HepG2 (cell line): ENCODE results near the gene BMPER. TPM values are rescaled to one million over a fixed set of nuclear protein-coding genes. Genes with fewer than 3 reads are reported as not detected.

Source experiments
- CENPX ChIP-seq: sonication (generic); formaldehyde crosslinking; IDR thresholded peaks from 2 replicates; pipeline ENCODE4 v1.9.0; 2021; ENCODE audit warnings: mild to moderate bottlenecking, missing genetic modification reagents, moderate library complexity
- DR1 ChIP-seq: sonication (generic); formaldehyde crosslinking; IDR thresholded peaks from 2 replicates; pipeline ENCODE4 v1.8.0; 2021; ENCODE audit warnings: mild to moderate bottlenecking, missing genetic modification reagents, inconsistent platforms
- FLYWCH1 ChIP-seq: sonication (generic); formaldehyde crosslinking; IDR thresholded peaks from 2 replicates; pipeline ENCODE4 v1.8.1; 2023; ENCODE audit warnings: mild to moderate bottlenecking, missing genetic modification reagents
- HNRNPL ChIP-seq: fragments of 200-400 bp; formaldehyde crosslinking; IDR thresholded peaks from 2 replicates; pipeline ENCODE4 v1.6.1; 2017; ENCODE audit warnings: mild to moderate bottlenecking, low read depth, low read length
- MEIS1 ChIP-seq: sonication (generic); formaldehyde crosslinking; IDR thresholded peaks from 2 replicates; pipeline ENCODE4 v1.9.0; 2021; ENCODE audit warnings: mild to moderate bottlenecking, missing genetic modification reagents, moderate library complexity, borderline replicate concordance
- NAIF1 ChIP-seq: sonication (generic); formaldehyde crosslinking; IDR thresholded peaks from 2 replicates; pipeline ENCODE4 v1.5.0; 2020; ENCODE audit warnings: mild to moderate bottlenecking, missing genetic modification reagents, borderline replicate concordance
- NFYB ChIP-seq: sonication (generic); formaldehyde crosslinking; IDR thresholded peaks from 2 replicates; pipeline ENCODE4 v1.4.0; 2020; ENCODE audit warnings: missing genetic modification reagents
- STAG1 ChIP-seq: sonication (generic); formaldehyde crosslinking; IDR thresholded peaks from 2 replicates; pipeline ENCODE4 v1.4.0; 2020; ENCODE audit warnings: missing genetic modification reagents
- U2AF1 ChIP-seq: fragments of 200-400 bp; formaldehyde crosslinking; optimal IDR thresholded peaks from 2 replicates; pipeline ENCODE3; 2017; ENCODE audit warnings: mild to moderate bottlenecking, low read depth, low read length
- ZNF496 ChIP-seq: sonication (generic); formaldehyde crosslinking; IDR thresholded peaks from 2 replicates; pipeline ENCODE4 v1.8.1; 2023; ENCODE audit warnings: mild to moderate bottlenecking, moderate library complexity, missing genetic modification reagents; ENCODE audit not compliant: insufficient replicate concordance
- polyA plus RNA-seq, 8 experiments: library from polyadenylated mRNA; depleted of rRNA in 3 of 8; stranded (reverse) in 7 of 8; unstranded in 1 of 8; fragments of >200 nt; fragmentation: Illumina TruSeq in 4 of 8; extraction: Trizol in 4 of 8; gene quantifications; 2 replicates each; pipeline versions ENCODE4 v1.2.1 to v1.2.3, GENCODE V29; 2011 to 2016; ENCODE audit warnings: low read depth in 4 of 8, missing spikeins in 1 of 8, mixed read lengths in 1 of 8; ENCODE audit not compliant: insufficient read depth in 1 of 8
- total RNA-seq, 5 experiments: library from RNA; depleted of rRNA; stranded (reverse); fragments of >200 nt; fragmentation: Illumina TruSeq; extraction: Trizol; gene quantifications; 2 replicates each; pipeline ENCODE4 v1.2.3, GENCODE V29; 2016; ENCODE audit warnings: low read depth in 1 of 5
- TF ChIP-seq, protein P1 (sequence below): sonication (generic); formaldehyde crosslinking; conservative IDR thresholded peaks from 2 replicates; pipeline ENCODE4 v1.8.0; 2022; ENCODE audit warnings: low read depth, missing genetic modification reagents

The BMPER gene
- total and polyA plus RNA-seq, 2 of the 13 experiments (the other 11 are each of a cell fraction or from before 2014, with no cell fraction given): not detected

DNA sequence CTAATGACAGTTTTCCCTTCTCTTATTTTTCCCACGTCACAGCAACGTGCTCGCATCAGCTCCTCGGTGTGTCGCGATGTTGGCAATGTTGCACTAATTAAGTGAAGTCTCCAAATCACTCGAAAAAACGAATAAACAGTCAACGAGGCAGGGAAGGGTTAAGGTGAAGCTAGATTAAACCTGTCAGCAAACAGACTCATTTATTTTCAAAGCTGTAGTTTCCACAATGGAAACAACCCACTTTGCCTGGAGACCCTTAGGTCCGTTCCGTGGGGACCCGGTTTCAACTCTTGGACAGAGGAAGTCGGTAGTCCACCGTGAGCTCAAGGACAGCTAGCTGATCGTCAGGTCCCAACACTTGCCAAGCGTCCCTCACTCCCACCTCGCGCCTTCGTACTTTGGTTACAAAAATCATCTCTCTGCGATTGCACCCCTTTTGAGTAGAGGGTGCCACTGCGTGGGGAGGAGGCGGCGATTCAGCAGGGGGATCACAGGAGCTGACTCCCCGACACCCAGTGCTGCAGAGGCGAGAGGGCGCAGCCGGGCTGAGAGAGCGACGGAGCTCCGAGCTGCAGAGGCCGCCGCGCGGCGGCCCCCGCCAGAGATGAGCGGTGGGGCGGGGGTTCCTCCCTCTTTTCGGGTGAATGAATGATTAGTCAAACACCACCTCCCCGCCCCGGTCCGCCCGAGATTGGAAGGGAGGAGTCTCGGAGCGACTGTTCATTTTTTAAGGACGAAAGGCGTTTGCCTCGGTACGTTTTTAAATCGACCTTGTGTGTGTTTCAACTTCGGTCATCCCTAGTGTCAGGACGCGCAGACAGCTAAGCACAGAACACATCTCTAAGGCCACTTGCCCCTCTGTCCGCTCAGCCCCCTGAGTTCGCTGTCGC lies 1.3 kb upstream of the BMPER start (continued):
- TF ChIP-seq CENPX (CRISPR knock-in tag) (no peak), FLYWCH1 (CRISPR knock-in tag) (no peak), HNRNPL (no peak), U2AF1 (no peak), NAIF1 (CRISPR knock-in tag) (no peak), ZNF496 (CRISPR knock-in tag) (no peak), NFYB (CRISPR knock-in tag) (no peak), DR1 (no peak), STAG1 (CRISPR knock-in tag) (no peak), MEIS1 (CRISPR knock-in tag) (0 out of 2 replicates have a peak, but pooled peaks have one; percentile 12)
- TF ChIP-seq, protein P1, sequence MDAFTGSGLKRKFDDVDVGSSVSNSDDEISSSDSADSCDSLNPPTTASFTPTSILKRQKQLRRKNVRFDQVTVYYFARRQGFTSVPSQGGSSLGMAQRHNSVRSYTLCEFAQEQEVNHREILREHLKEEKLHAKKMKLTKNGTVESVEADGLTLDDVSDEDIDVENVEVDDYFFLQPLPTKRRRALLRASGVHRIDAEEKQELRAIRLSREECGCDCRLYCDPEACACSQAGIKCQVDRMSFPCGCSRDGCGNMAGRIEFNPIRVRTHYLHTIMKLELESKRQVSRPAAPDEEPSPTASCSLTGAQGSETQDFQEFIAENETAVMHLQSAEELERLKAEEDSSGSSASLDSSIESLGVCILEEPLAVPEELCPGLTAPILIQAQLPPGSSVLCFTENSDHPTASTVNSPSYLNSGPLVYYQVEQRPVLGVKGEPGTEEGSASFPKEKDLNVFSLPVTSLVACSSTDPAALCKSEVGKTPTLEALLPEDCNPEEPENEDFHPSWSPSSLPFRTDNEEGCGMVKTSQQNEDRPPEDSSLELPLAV (CRISPR knock-in tag): no peak
